ENCODE data around the gene POLR2L. TPM values are rescaled to one million over a fixed set of nuclear protein-coding genes. Genes with fewer than 3 reads are reported as not detected.

The POLR2L gene
- total RNA-seq, 1 donor from 2014 or later = 83.9 TPM

GRCh38 chr11:799641-800316 is 42.5 kb downstream of the POLR2L start:
- H3K9me3 Mint-ChIP-seq = no peaks in the 10 kb centered on the region
- H3K4me1 Mint-ChIP-seq = peaks cover 28% of the 10 kb centered on the region
- TF ChIP-seq CTCF (IDR thresholded peaks at IDR 0.05) = no peak
- POLR2A ChIA-PET = interaction anchor here (1.5 kb wide), 1 partner anchor 9 kb away, joined by 7 read pairs; the partner anchor contains the start of gene RPLP2
- H3K27me3 Mint-ChIP-seq = no peaks in the 10 kb centered on the region
- ATAC-seq (ENCODE audit: low read depth) (no peak), DNase-seq (no peak)
- no peak overlapping the region for H3K27ac Mint-ChIP-seq
- H3K4me3 Mint-ChIP-seq = no peak overlapping the region
- CTCF ChIA-PET = no interaction called here
- peaks cover 4% of the 10 kb centered on the region for H3K36me3 Mint-ChIP-seq (ENCODE audit: low read depth)
- intact Hi-C loops (cut with micrococcal nuclease) = loop anchor here (5.0 kb wide), 2 partner anchors 33 to 723 kb away; partner anchors contain the start of gene CD151

GRCh38 chr11:798093-798713 is 44.1 kb downstream of the POLR2L start, which contains the start of gene SLC25A22:
SLC25A22 (minus strand) TSS chr11:798281; CDS start chr11:795006, 3,275 bp downstream.
- TF ChIP-seq CTCF (IDR thresholded peaks at IDR 0.05) = peak; percentile 21
- Mint-ChIP-seq H3K27me3 (no peaks in the 10 kb centered on the region), H3K4me3 (peak within 1 kb of the TSS; percentile 93), H3K36me3 (ENCODE audit: low read depth) (peaks cover 13% of the 10 kb centered on the region), H3K4me1 (peaks cover 22% of the 10 kb centered on the region), H3K27ac (peak within 1 kb of the TSS; percentile 86), H3K9me3 (no peaks in the 10 kb centered on the region)
- intact Hi-C loops (cut with micrococcal nuclease) = loop anchor here (1.0 to 5.0 kb wide), 5 partner anchors 21 to 724 kb away; partner anchors contain the start of gene CD151
- ChIA-PET POLR2A (interaction anchor here (1.0 to 3.8 kb wide), 5 partner anchors 11 to 49 kb away, joined by 3 to 37 read pairs (median 7); partner anchors contain the start of genes RPLP2 and TSPAN4), CTCF (no interaction called here)
- DNase-seq (peak; percentile 95), ATAC-seq (ENCODE audit: low read depth) (peak; percentile 77)

DNA sequence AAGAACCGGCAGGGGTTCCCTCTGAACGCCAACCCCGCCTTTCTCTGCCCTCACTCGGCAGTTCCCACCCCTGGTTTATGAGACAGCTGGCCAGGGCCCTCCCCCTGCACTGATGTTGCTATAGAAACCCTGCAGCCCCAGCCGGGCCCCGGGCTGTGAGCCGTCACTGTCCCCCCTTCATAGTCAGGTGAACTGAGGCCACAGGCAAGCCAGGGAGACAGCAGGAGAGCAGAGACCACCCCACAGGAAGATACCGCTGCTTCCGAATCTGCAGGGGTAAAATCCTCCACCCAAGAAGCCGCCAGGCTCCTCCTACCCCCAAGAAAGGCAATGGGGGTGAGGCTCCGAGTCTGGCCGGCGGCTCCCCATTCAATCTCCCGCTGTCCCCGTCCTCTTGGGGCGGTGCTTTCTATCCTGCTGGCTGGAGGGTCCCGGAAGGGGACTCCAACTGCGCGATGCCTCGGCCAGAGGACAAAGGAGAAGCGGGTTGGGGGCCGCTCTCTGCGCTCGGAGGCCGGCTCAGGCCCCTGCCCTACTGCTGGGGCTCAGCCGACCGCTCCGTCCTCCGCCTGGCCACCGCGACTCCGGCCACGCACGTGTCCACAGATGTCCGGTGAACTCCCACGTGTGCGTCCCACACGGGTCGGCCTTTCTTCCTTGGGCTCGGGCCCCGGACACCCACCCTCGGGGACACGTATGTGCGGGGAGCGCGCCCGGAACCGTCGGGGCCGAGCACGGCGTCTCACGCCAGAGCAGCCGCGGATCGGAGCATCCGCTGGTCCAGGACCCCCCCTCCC is 44.8 kb downstream of the POLR2L start:
- intact Hi-C loops (cut with micrococcal nuclease) = loop anchor here (1.0 to 5.0 kb wide), 12 partner anchors 8 to 725 kb away; partner anchors contain the start of genes CD151, DEAF1, LRRC56 and PIDD1
- H3K27ac Mint-ChIP-seq = peak overlapping the region; percentile 86
- ChIA-PET POLR2A (interaction anchor here (0.6 to 3.8 kb wide), 11 partner anchors 12 to 291 kb away, joined by 3 to 37 read pairs (median 5); partner anchors contain the start of genes GATD1, LRRC56, PNPLA2 and RNH1), CTCF (no interaction called here)
- TF ChIP-seq CTCF (IDR thresholded peaks at IDR 0.05) = no peak
- peaks cover 22% of the 10 kb centered on the region for H3K4me1 Mint-ChIP-seq
- DNase-seq (peak; percentile 60), ATAC-seq (ENCODE audit: low read depth) (peak; percentile 46)
- H3K27me3 Mint-ChIP-seq = no peaks in the 10 kb centered on the region
- H3K9me3 Mint-ChIP-seq = no peaks in the 10 kb centered on the region
- H3K36me3 Mint-ChIP-seq (ENCODE audit: low read depth) = peaks cover 16% of the 10 kb centered on the region
- peak overlapping the region; percentile 93 for H3K4me3 Mint-ChIP-seq

DNA sequence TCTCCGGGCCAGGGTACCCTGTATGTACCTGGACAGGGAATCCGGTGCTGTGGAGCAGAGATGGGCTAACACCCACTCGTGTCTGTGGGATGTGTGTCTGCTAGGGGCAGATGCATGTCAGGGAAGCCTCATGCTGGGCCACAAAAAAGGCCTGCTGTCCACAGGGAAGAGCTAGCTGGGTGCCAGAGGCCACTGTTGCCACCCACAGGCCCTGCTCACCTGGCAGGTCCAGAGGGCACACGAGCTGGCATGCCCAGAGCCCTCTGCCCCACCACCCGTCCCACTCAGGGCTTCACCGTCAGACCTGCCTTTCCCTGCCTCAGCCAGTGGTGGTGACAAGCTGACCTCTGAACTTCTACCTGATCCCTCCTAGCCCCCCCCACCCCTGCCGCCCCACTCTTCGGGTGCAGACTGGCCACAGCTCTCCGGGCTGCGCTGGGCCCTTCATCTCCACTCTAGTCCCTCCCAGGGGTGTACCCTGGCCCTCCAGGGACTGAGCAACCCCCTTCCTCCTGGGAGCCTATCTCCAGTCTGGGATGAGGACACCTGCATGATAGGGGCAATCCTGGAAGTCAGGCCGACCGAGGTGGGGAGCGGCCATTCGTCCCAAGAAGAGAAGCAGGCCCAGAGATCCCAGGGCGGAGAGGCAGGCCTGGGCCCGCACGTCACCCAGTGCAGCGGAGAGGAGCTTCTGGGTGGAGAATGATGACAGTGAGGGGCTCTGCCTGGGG is 45.6 kb downstream of the POLR2L start:
- ATAC-seq (ENCODE audit: low read depth) (no peak), DNase-seq (no peak)
- intact Hi-C loops (cut with micrococcal nuclease) = loop anchor here (1.0 to 5.0 kb wide), 12 partner anchors 9 to 726 kb away; partner anchors contain the start of genes CD151, DEAF1, GATD1 and LMNTD2
- peak overlapping the region; percentile 93 for H3K4me3 Mint-ChIP-seq
- H3K4me1 Mint-ChIP-seq = peaks cover 22% of the 10 kb centered on the region
- CTCF ChIA-PET = interaction anchor here (1.1 kb wide), 1 partner anchor 13 kb away, joined by 3 read pairs; no protein-coding TSS in a partner anchor
- peaks cover 20% of the 10 kb centered on the region for H3K36me3 Mint-ChIP-seq (ENCODE audit: low read depth)
- TF ChIP-seq CTCF (IDR thresholded peaks at IDR 0.05) = no peak
- no peaks in the 10 kb centered on the region for H3K27me3 Mint-ChIP-seq
- POLR2A ChIA-PET = interaction anchor here (0.6 to 3.8 kb wide), 13 partner anchors 12 to 290 kb away, joined by 3 to 37 read pairs (median 4); partner anchors contain the start of genes GATD1, LRRC56, PHRF1 and PNPLA2
- no peaks in the 10 kb centered on the region for H3K9me3 Mint-ChIP-seq
- H3K27ac Mint-ChIP-seq = peak overlapping the region; percentile 86
